Ascending aorta (tissue), 2 donors: ENCODE data around the gene ZMIZ2. TPM values are rescaled to one million over a fixed set of nuclear protein-coding genes. Genes with fewer than 3 reads are reported as not detected.
A peak's percentile ranks its signal among the peaks of the same experiment; 100 is the strongest.

Experiments
- DNase-seq, 2 donors: peaks; one replicate each; pipeline ENCODE4 v3.0.0-alpha.2; 2019; ENCODE audit warnings: low spot score in 2 of 2
- H3K27ac ChIP-seq, 2 donors: fragments of 200-600 bp; sonication (generic); one replicate each; pipeline ENCODE4 v1.5.1; 2016 to 2017; ENCODE audit warnings: mild to moderate bottlenecking in 1 of 2
- H3K27me3 ChIP-seq: fragments of 200-600 bp; sonication (generic); one replicate; pipeline ENCODE4 v1.5.1; 2017
- H3K36me3 ChIP-seq, 2 donors: fragments of 200-600 bp; sonication (generic); one replicate each; pipeline ENCODE4 v1.5.1; 2016
- H3K4me1 ChIP-seq, 2 donors: fragments of 200-600 bp; sonication (generic); one replicate each; pipeline ENCODE4 v1.5.1; 2016 to 2017; ENCODE audit warnings: mild to moderate bottlenecking in 1 of 2
- H3K4me3 ChIP-seq, 2 donors: fragments of 200-600 bp; sonication (generic); one replicate each; pipeline ENCODE4 v1.5.1; 2016 to 2017; ENCODE audit warnings: mild to moderate bottlenecking in 1 of 2
- H3K9me3 ChIP-seq, 2 donors: fragments of 200-600 bp; sonication (generic); one replicate each; pipeline ENCODE4 v1.5.1; 2016
- CTCF ChIP-seq, 3 experiments: fragments of 200-600 bp in 2 of 3; fragments of 450-650 bp in 1 of 3; sonication (generic) in 2 of 3; IDR thresholded peaks; one replicate each; pipeline ENCODE4 v1.5.1; 2016 to 2019; ENCODE audit warnings: antibody characterized with exemption in 3 of 3, mild to moderate bottlenecking in 1 of 3, moderate library complexity in 1 of 3
- intact Hi-C: fragments of 100-400 bp; cut with DNase I; formaldehyde crosslinking; loops from one replicate; pipeline ENCODE4 v1.15.1; 2023
- total RNA-seq: library from RNA; depleted of rRNA; stranded (reverse); fragments of >200 nt; gene quantifications from one replicate; pipeline ENCODE4 v1.1.0, GENCODE V29; 2016

The ZMIZ2 gene
- total RNA-seq, 1 donor from 2014 or later = 75.5 TPM

DNA sequence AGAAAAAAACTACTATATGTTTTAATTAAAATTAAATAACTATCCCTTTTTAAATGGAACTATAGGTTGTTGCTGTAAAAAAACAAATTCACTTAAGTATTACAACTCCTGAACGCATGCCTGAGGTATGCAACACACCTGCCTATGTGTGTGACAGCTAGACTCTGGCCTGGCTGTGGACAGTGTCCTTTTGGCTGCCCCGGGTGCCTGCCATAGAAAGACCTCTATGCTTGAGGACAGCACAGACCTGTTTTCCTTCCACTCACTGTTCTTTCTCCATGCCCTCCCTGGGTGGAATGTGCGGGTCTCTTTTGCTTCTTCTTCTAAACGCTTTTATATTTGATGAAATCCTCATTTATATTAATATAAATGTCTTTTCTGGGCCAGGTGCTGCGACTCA is 41.3 kb downstream of the ZMIZ2 start:
- H3K4me3 ChIP-seq = no peak overlapping the region
- H3K36me3 ChIP-seq = no peaks in the 10 kb centered on the region
- intact Hi-C loops = no loop called here
- no peak overlapping the region for H3K27ac ChIP-seq
- no peaks in the 10 kb centered on the region for H3K27me3 ChIP-seq
- H3K9me3 ChIP-seq = no peaks in the 10 kb centered on the region
- TF ChIP-seq CTCF (IDR thresholded peaks at IDR 0.05) = no peak
- H3K4me1 ChIP-seq = no peaks in the 10 kb centered on the region
- DNase-seq = no peak

- Histone ChIP-seq H3K4me1 (peaks cover 0 to 3% of the 10 kb centered on the region in 2 donors), H3K9me3 (no peaks in the 10 kb centered on the region), H3K36me3 (no peaks in the 10 kb centered on the region), H3K27me3 (no peaks in the 10 kb centered on the region), H3K27ac (no peak overlapping the region), H3K4me3 (no peak overlapping the region)
- intact Hi-C loops = no loop called here
- no peak for DNase-seq
- no peak for TF ChIP-seq CTCF (IDR thresholded peaks at IDR 0.05)
Measured at GRCh38 chr7:44791278-44792219, 42.9 kb downstream of the ZMIZ2 start.

- Histone ChIP-seq H3K27ac (no peak overlapping the region), H3K27me3 (no peaks in the 10 kb centered on the region), H3K9me3 (no peaks in the 10 kb centered on the region), H3K36me3 (peaks cover 0 to 3% of the 10 kb centered on the region in 2 donors), H3K4me3 (no peak overlapping the region), H3K4me1 (peaks cover 3 to 9% of the 10 kb centered on the region in 2 donors)
- no peak for DNase-seq
- TF ChIP-seq CTCF (IDR thresholded peaks at IDR 0.05) = no peak
- intact Hi-C loops = no loop called here
Measured at GRCh38 chr7:44793919-44794318, 45.3 kb downstream of the ZMIZ2 start.

GRCh38 chr7:44794331-44794730 is 45.7 kb downstream of the ZMIZ2 start:
- H3K4me3 ChIP-seq = no peak overlapping the region
- H3K27me3 ChIP-seq = no peaks in the 10 kb centered on the region
- H3K4me1 ChIP-seq = peaks cover 3 to 13% of the 10 kb centered on the region in 2 donors
- TF ChIP-seq CTCF (IDR thresholded peaks at IDR 0.05) = no peak
- H3K36me3 ChIP-seq = peaks cover 0 to 7% of the 10 kb centered on the region in 2 donors
- intact Hi-C loops = no loop called here
- no peak for DNase-seq
- H3K27ac ChIP-seq = no peak overlapping the region
- no peaks in the 10 kb centered on the region for H3K9me3 ChIP-seq

DNA sequence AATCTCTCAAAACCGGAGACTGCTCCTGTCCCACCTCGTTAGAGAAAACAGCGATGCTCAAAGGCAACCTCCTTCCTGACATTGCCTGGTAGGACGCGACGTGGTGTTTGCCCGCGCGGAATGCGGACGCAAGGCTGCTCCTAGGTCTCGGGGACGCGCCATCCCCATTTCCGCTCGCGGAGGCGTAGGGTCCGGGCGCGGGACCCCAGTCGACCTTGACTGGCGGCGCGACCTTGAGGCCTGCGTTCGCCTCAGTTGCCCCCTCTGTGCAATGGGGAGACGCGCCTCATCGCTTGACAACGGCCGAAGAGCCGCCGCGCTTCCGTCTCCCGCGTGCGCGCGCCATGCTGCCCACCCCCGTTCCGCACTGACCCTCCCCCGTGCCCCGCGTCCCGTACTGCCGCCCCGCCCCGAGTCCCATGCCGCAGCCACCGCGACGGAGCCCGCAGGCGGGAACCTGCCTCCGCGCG is 47.4 kb downstream of the ZMIZ2 start:
- intact Hi-C loops = loop anchor here (1.0 to 5.0 kb wide), 8 partner anchors 52 to 539 kb away; partner anchors contain the start of genes H2AZ2, NACAD, OGDH and PURB
- Histone ChIP-seq H3K36me3 (peaks cover 17 to 24% of the 10 kb centered on the region in 2 donors), H3K27ac (peak overlapping the region; percentile 99 to 100), H3K9me3 (no peaks in the 10 kb centered on the region), H3K27me3 (no peaks in the 10 kb centered on the region), H3K4me1 (peaks cover 3 to 14% of the 10 kb centered on the region in 2 donors), H3K4me3 (peak overlapping the region; percentile 83 to 95)
- no peak for TF ChIP-seq CTCF (IDR thresholded peaks at IDR 0.05)
- DNase-seq = no peak
